ENCODE measurements around the gene ZNF664. TPM values are rescaled to one million over a fixed set of nuclear protein-coding genes. Genes with fewer than 3 reads are reported as not detected.
A peak's percentile ranks its signal among the peaks of the same experiment; 100 is the strongest.

ZNF664 gene
- total RNA-seq, 2 donors from 2014 or later: 131 to 139 TPM

GRCh38 chr12:124021007-124021406 lies 48.0 kb downstream of the ZNF664 start:
- Mint-ChIP-seq H3K4me3 (no peak overlapping the region), H3K9me3 (peaks cover 17% of the 10 kb centered on the region), H3K4me1 (peaks cover 5% of the 10 kb centered on the region), H3K27me3 (ENCODE audit: insufficient read depth) (no peaks in the 10 kb centered on the region), H3K36me3 (ENCODE audit: low read depth) (peaks cover 13% of the 10 kb centered on the region), H3K27ac (no peak overlapping the region)
- WGBS, 2 experiments (ENCODE audit: insufficient coverage in 1 of 2, insufficient read length in 1 of 2): 87% methylated on average over 3 of the region's 3 CpGs; no CpG with 5 or more reads in 1 of the 2 experiments
- TF ChIP-seq CTCF (conservative IDR thresholded peaks at IDR 0.05): no peak
- Histone ChIP-seq H3K4me3 (ENCODE audit: low read length) (no peak overlapping the region), H3K27ac (ENCODE audit: low read depth, low read length) (no peak overlapping the region), H3K4me1 (ENCODE audit: control insufficient read depth, insufficient read depth, low read length) (no peaks in the 10 kb centered on the region), H3K9ac (ENCODE audit: extremely low read depth, low read length, poor library complexity, severe bottlenecking) (no peak overlapping the region), H3K27me3 (ENCODE audit: control insufficient read depth, insufficient read depth, low read length, poor library complexity, severe bottlenecking) (no peaks in the 10 kb centered on the region), H3K36me3 (ENCODE audit: control insufficient read depth, insufficient read depth, low read length) (no peaks in the 10 kb centered on the region), H3K9me3 (ENCODE audit: control insufficient read depth, low read length) (peaks cover 6% of the 10 kb centered on the region)
- peak; percentile 47 for DNase-seq

GRCh38 chr12:124022161-124022560 lies 49.1 kb downstream of the ZNF664 start:
- H3K4me1 Mint-ChIP-seq: peaks cover 2% of the 10 kb centered on the region
- H3K27ac Mint-ChIP-seq: no peak overlapping the region

GRCh38 chr12:124024263-124024678 lies 51.3 kb downstream of the ZNF664 start:
- peaks cover 17% of the 10 kb centered on the region for H3K36me3 Mint-ChIP-seq (ENCODE audit: low read depth)
- TF ChIP-seq CTCF (conservative IDR thresholded peaks at IDR 0.05): no peak
- H3K4me3 Mint-ChIP-seq: no peak overlapping the region
- WGBS, 2 experiments (ENCODE audit: insufficient coverage in 1 of 2, insufficient read length in 1 of 2): 77 to 84% methylated on average over 5 to 8 of the region's 8 CpGs
- H3K27me3 Mint-ChIP-seq (ENCODE audit: insufficient read depth): peaks cover 2% of the 10 kb centered on the region
- no peak overlapping the region for H3K27ac Mint-ChIP-seq
- Histone ChIP-seq H3K4me3 (ENCODE audit: low read length) (no peak overlapping the region), H3K4me1 (ENCODE audit: control insufficient read depth, insufficient read depth, low read length) (no peaks in the 10 kb centered on the region), H3K9me3 (ENCODE audit: control insufficient read depth, low read length) (peaks cover 16% of the 10 kb centered on the region), H3K27me3 (ENCODE audit: control insufficient read depth, insufficient read depth, low read length, poor library complexity, severe bottlenecking) (no peaks in the 10 kb centered on the region), H3K36me3 (ENCODE audit: control insufficient read depth, insufficient read depth, low read length) (no peaks in the 10 kb centered on the region), H3K9ac (ENCODE audit: extremely low read depth, low read length, poor library complexity, severe bottlenecking) (no peak overlapping the region), H3K27ac (ENCODE audit: low read depth, low read length) (no peak overlapping the region)
- no peak for DNase-seq
- H3K9me3 Mint-ChIP-seq: peaks cover 29% of the 10 kb centered on the region
- peaks cover 2% of the 10 kb centered on the region for H3K4me1 Mint-ChIP-seq

More at GRCh38 chr12:124022161-124022560, 49.1 kb downstream of the ZNF664 start:
- no peaks in the 10 kb centered on the region for H3K27me3 ChIP-seq (ENCODE audit: control insufficient read depth, insufficient read depth, low read length, poor library complexity, severe bottlenecking)
- no peaks in the 10 kb centered on the region for H3K36me3 ChIP-seq (ENCODE audit: control insufficient read depth, insufficient read depth, low read length)
- TF ChIP-seq CTCF (conservative IDR thresholded peaks at IDR 0.05): no peak
- peaks cover 16% of the 10 kb centered on the region for H3K9me3 ChIP-seq (ENCODE audit: control insufficient read depth, low read length)
- H3K27ac ChIP-seq (ENCODE audit: low read depth, low read length): no peak overlapping the region
- H3K27me3 Mint-ChIP-seq (ENCODE audit: insufficient read depth): peaks cover 2% of the 10 kb centered on the region
- H3K36me3 Mint-ChIP-seq (ENCODE audit: low read depth): peaks cover 13% of the 10 kb centered on the region
- H3K4me3 Mint-ChIP-seq: no peak overlapping the region
- 94 to 97% methylated on average over 2 to 3 of the region's 3 CpGs for WGBS, 2 experiments (ENCODE audit: insufficient coverage in 1 of 2, insufficient read length in 1 of 2)
- H3K9ac ChIP-seq (ENCODE audit: extremely low read depth, low read length, poor library complexity, severe bottlenecking): no peak overlapping the region
- peaks cover 24% of the 10 kb centered on the region for H3K9me3 Mint-ChIP-seq
- DNase-seq: no peak
- H3K4me1 ChIP-seq (ENCODE audit: control insufficient read depth, insufficient read depth, low read length): no peaks in the 10 kb centered on the region
- no peak overlapping the region for H3K4me3 ChIP-seq (ENCODE audit: low read length)
